Keratinocyte (primary cell): ENCODE measurements around the gene RASGEF1C.

Experiments
- EZH2 ChIP-seq: IDR thresholded peaks from one replicate; pipeline ENCODE4 v1.6.1; 2012; ENCODE audit warnings: inconsistent platforms, mild to moderate bottlenecking, low read length, moderate library complexity
- TF ChIP-seq, protein P1 (sequence below), 3 experiments: IDR thresholded peaks in 1 of 3; conservative IDR thresholded peaks in 1 of 3; optimal IDR thresholded peaks in 1 of 3; 2 replicates in 2 of 3; 3 replicates in 1 of 3; pipeline versions ENCODE3 to v1.5.1; 2011; ENCODE audit warnings: low read length in 3 of 3, mild to moderate bottlenecking in 3 of 3, moderate library complexity in 2 of 3, control low read depth in 1 of 3, inconsistent platforms in 1 of 3; ENCODE audit not compliant: insufficient read depth in 2 of 3; ENCODE audit errors: extremely low read depth in 1 of 3

GRCh38 chr5:180081481-180081880, 127.5 kb downstream of the RASGEF1C start:
- TF ChIP-seq, protein P1, sequence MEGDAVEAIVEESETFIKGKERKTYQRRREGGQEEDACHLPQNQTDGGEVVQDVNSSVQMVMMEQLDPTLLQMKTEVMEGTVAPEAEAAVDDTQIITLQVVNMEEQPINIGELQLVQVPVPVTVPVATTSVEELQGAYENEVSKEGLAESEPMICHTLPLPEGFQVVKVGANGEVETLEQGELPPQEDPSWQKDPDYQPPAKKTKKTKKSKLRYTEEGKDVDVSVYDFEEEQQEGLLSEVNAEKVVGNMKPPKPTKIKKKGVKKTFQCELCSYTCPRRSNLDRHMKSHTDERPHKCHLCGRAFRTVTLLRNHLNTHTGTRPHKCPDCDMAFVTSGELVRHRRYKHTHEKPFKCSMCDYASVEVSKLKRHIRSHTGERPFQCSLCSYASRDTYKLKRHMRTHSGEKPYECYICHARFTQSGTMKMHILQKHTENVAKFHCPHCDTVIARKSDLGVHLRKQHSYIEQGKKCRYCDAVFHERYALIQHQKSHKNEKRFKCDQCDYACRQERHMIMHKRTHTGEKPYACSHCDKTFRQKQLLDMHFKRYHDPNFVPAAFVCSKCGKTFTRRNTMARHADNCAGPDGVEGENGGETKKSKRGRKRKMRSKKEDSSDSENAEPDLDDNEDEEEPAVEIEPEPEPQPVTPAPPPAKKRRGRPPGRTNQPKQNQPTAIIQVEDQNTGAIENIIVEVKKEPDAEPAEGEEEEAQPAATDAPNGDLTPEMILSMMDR (optimal IDR thresholded peaks at IDR 0.05 in 1 of 3, IDR thresholded peaks at IDR 0.05 in 1 of 3, conservative IDR thresholded peaks at IDR 0.05 in 1 of 3; ENCODE audit: extremely low read depth in 1 of 3, insufficient read depth in 2 of 3, low read length in 3 of 3) = no peak
- no peak for TF ChIP-seq EZH2
